Natural killer cell (primary cell): Measurements from ENCODE around the gene PHAF1. TPM values are rescaled to one million over a fixed set of nuclear protein-coding genes. Genes with fewer than 3 reads are reported as not detected.

Source experiments
- ATAC-seq, 3 donors: fragments of 150-1000 bp in 2 of 3; fragments of 200-7000 bp in 1 of 3; cut with Tn5 transposase; 1 replicate in 1 of 3; 2 replicates in 2 of 3; pipeline ENCODE4 v1.10.0; 2021; ENCODE audit warnings: mild to moderate bottlenecking in 2 of 3, moderate library complexity in 2 of 3
- DNase-seq, 2 donors: peaks; one replicate each; pipeline versions ENCODE4 v3.0.0 to v3.0.0-alpha.2; 2013 to 2021; ENCODE audit warnings: mixed read lengths in 1 of 2
- H3K27ac ChIP-seq: one replicate; pipeline ENCODE4 v1.5.1; 2013; ENCODE audit warnings: mild to moderate bottlenecking, low read length
- H3K27me3 ChIP-seq: one replicate; pipeline ENCODE4 v1.6.1; 2013; ENCODE audit warnings: low read length; ENCODE audit not compliant: control insufficient read depth, insufficient read depth
- H3K36me3 ChIP-seq: one replicate; pipeline ENCODE4 v1.6.1; 2013; ENCODE audit warnings: low read length; ENCODE audit not compliant: control insufficient read depth, insufficient read depth
- H3K4me1 ChIP-seq: one replicate; pipeline ENCODE4 v1.6.1; 2013; ENCODE audit warnings: low read length; ENCODE audit not compliant: control insufficient read depth, insufficient read depth
- H3K4me3 ChIP-seq: one replicate; pipeline ENCODE4 v1.5.1; 2013; ENCODE audit warnings: low read length
- H3K9me3 ChIP-seq: one replicate; pipeline ENCODE4 v1.6.1; 2013; ENCODE audit warnings: low read length; ENCODE audit not compliant: control insufficient read depth, insufficient read depth
- H3K27ac Mint-ChIP-seq, 2 donors: one replicate each; pipeline ENCODE4 v1.8.0; 2022; ENCODE audit warnings: mild to moderate bottlenecking in 2 of 2, mixed read lengths in 2 of 2, moderate library complexity in 1 of 2
- H3K27me3 Mint-ChIP-seq, 2 donors: one replicate each; pipeline ENCODE4 v1.8.0; 2022; ENCODE audit warnings: low read depth in 2 of 2, mixed read lengths in 2 of 2
- H3K36me3 Mint-ChIP-seq: one replicate; pipeline ENCODE4 v1.8.0; 2022; ENCODE audit warnings: mixed read lengths
- H3K4me1 Mint-ChIP-seq, 2 donors: one replicate each; pipeline ENCODE4 v1.8.0; 2022; ENCODE audit warnings: mixed read lengths in 2 of 2
- H3K4me3 Mint-ChIP-seq: one replicate; pipeline ENCODE4 v1.8.0; 2022; ENCODE audit warnings: mild to moderate bottlenecking, moderate library complexity, mixed read lengths
- H3K9me3 Mint-ChIP-seq, 2 donors: one replicate each; pipeline ENCODE4 v1.8.0; 2022; ENCODE audit warnings: mixed read lengths in 2 of 2
- WGBS: methylation state at CpG from one replicate; pipeline ENCODE4 v1.1.7; 2013; ENCODE audit warnings: missing lambda C conversion rate; ENCODE audit not compliant: insufficient coverage; 5-methylcytosine and 5-hydroxymethylcytosine counted together
- intact Hi-C: fragments of 100-400 bp; cut with micrococcal nuclease; formaldehyde crosslinking; loops from one replicate; pipeline ENCODE4 v1.14.2; 2022
- total RNA-seq, 4 donors: library from RNA; stranded (reverse); fragments of 120-200 nt in 1 of 4; gene quantifications; one replicate each; pipeline versions ENCODE4 v1.2.3 to v1.2.4, GENCODE V29; 2013 to 2022
- TF ChIP-seq, protein P1 (sequence below): fragments of 200-600 bp; IDR thresholded peaks from one replicate; pipeline ENCODE4 v1.8.0; 2022; ENCODE audit warnings: antibody characterized with exemption

The PHAF1 gene
- total RNA-seq, 3 donors from 2014 or later (not counting 1 experiment from before 2014, with no cell fraction given) = 17.0 to 22.4 (median 22.0) TPM

- peak overlapping the region; percentile 82 for H3K4me3 ChIP-seq
- peaks cover 25% of the 10 kb centered on the region for H3K4me1 ChIP-seq
- Mint-ChIP-seq H3K4me3 (peak overlapping the region; percentile 92), H3K36me3 (peaks cover 14% of the 10 kb centered on the region), H3K27ac (peak overlapping the region; percentile 75 to 86), H3K4me1 (peaks cover 34 to 52% of the 10 kb centered on the region in 2 donors), H3K27me3 (no peaks in the 10 kb centered on the region), H3K9me3 (no peaks in the 10 kb centered on the region)
- H3K36me3 ChIP-seq = peaks cover 35% of the 10 kb centered on the region
- no peaks in the 10 kb centered on the region for H3K27me3 ChIP-seq
- no peak overlapping the region for H3K27ac ChIP-seq
- no peaks in the 10 kb centered on the region for H3K9me3 ChIP-seq
- intact Hi-C loops = loop anchor here (1.0 to 2.0 kb wide), 2 partner anchors 10 to 34 kb away; partner anchors contain the start of genes MATCAP1 and TMEM208
- ATAC-seq (no peak), DNase-seq (peak in 1 of 2 donors; percentile 40)
- TF ChIP-seq, protein P1, sequence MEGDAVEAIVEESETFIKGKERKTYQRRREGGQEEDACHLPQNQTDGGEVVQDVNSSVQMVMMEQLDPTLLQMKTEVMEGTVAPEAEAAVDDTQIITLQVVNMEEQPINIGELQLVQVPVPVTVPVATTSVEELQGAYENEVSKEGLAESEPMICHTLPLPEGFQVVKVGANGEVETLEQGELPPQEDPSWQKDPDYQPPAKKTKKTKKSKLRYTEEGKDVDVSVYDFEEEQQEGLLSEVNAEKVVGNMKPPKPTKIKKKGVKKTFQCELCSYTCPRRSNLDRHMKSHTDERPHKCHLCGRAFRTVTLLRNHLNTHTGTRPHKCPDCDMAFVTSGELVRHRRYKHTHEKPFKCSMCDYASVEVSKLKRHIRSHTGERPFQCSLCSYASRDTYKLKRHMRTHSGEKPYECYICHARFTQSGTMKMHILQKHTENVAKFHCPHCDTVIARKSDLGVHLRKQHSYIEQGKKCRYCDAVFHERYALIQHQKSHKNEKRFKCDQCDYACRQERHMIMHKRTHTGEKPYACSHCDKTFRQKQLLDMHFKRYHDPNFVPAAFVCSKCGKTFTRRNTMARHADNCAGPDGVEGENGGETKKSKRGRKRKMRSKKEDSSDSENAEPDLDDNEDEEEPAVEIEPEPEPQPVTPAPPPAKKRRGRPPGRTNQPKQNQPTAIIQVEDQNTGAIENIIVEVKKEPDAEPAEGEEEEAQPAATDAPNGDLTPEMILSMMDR = no peak
- 42% methylated on average over 17 of the region's 17 CpGs for WGBS
These were observed 83.1 kb downstream of the PHAF1 start for GRCh38 chr16:67192781-67193361.

DNA sequence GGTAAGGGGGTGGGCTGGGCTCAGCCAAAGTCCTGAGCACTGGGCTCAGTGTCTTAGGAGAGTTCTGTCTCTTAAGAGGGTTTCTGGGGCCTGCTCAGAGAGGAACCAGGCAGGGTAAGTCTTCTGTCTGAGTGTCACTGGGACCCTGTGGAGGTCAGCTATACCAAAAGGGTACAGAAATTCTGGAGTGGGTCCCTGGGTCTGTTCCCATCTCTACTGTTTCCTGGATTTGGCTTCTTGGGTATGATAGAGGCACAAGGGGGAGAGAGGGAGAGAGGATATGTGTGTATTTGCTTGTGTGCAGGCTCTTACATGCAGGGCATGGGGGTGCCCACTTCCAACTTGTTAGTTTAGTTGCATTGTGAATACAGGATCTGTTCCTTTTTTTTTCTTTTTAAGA is 83.8 kb downstream of the PHAF1 start:
- TF ChIP-seq, protein P1 = no peak
- intact Hi-C loops = loop anchor here (2.0 kb wide), 1 partner anchor 33 kb away; the partner anchor contains the start of gene TMEM208
- H3K27me3 Mint-ChIP-seq = no peaks in the 10 kb centered on the region
- peaks cover 14% of the 10 kb centered on the region for H3K36me3 Mint-ChIP-seq
- no peaks in the 10 kb centered on the region for H3K9me3 Mint-ChIP-seq
- H3K4me3 Mint-ChIP-seq = peak overlapping the region; percentile 66
- H3K36me3 ChIP-seq = peaks cover 42% of the 10 kb centered on the region
- peaks cover 25% of the 10 kb centered on the region for H3K4me1 ChIP-seq
- H3K9me3 ChIP-seq = no peaks in the 10 kb centered on the region
- no peak for DNase-seq
- H3K4me3 ChIP-seq = no peak overlapping the region
- no peaks in the 10 kb centered on the region for H3K27me3 ChIP-seq
- H3K27ac ChIP-seq = no peak overlapping the region
- H3K4me1 Mint-ChIP-seq = peaks cover 34 to 52% of the 10 kb centered on the region in 2 donors
- ATAC-seq = no peak
- H3K27ac Mint-ChIP-seq = peak overlapping the region; percentile 75 to 86

DNA sequence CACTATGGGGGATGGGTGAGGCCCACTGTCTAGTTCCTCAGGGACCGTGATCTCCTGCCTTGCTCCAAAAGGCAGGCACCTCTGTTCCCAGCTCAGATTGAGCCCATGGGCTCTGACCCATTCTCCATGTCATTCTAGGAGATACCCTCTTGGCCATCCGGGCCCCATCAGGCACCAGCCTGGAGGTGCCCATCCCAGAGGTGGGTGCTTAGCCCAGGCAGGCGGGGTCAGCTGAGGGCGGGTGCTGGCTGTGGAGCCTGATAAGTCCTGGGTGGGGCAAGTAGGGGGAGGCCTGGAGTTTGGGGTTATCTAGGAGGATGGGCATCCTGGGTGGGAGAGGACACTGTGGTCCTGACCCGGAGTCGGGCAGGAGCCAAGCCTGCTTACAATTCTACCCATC is 84.5 kb downstream of the PHAF1 start:
- H3K4me3 ChIP-seq = no peak overlapping the region
- WGBS = 96% methylated on average over 4 of the region's 6 CpGs
- DNase-seq (no peak), ATAC-seq (no peak)
- H3K9me3 ChIP-seq = no peaks in the 10 kb centered on the region
- peaks cover 42% of the 10 kb centered on the region for H3K36me3 ChIP-seq
- Mint-ChIP-seq H3K4me3 (peak overlapping the region; percentile 66), H3K9me3 (no peaks in the 10 kb centered on the region), H3K27ac (peak overlapping the region; percentile 75 to 86), H3K36me3 (peaks cover 14% of the 10 kb centered on the region), H3K27me3 (no peaks in the 10 kb centered on the region), H3K4me1 (peaks cover 34 to 52% of the 10 kb centered on the region in 2 donors)
- H3K4me1 ChIP-seq = peaks cover 25% of the 10 kb centered on the region
- H3K27ac ChIP-seq = no peak overlapping the region
- intact Hi-C loops = no loop called here
- H3K27me3 ChIP-seq = no peaks in the 10 kb centered on the region
- TF ChIP-seq, protein P1 = no peak

DNA sequence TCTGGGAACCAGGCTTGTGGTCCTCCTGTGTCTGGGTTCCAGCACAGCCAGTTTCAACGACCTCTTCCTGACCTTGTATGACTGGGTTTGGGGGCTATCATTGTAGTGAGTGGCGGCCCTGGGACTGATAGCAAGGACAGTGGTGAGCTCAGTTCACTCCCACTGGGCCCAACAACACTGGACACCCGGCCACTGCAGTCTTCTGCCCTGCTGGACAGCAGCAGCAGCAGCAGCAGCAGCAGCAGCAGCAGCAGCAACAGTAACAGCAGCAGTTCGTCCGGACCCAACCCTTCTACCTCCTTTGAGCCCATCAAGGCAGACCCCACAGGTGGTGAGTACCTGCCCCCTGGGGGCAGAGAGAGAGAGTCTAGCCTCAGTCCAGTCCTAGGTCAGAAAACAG is 85.9 kb downstream of the PHAF1 start:
- TF ChIP-seq, protein P1 = no peak
- H3K4me1 ChIP-seq = peaks cover 25% of the 10 kb centered on the region
- WGBS = 93% methylated on average over 5 of the region's 5 CpGs
- Mint-ChIP-seq H3K4me1 (peaks cover 34 to 52% of the 10 kb centered on the region in 2 donors), H3K27ac (peak overlapping the region; percentile 8 to 15), H3K9me3 (no peaks in the 10 kb centered on the region), H3K27me3 (no peaks in the 10 kb centered on the region), H3K4me3 (no peak overlapping the region), H3K36me3 (peaks cover 14% of the 10 kb centered on the region)
- DNase-seq (no peak), ATAC-seq (no peak)
- no peaks in the 10 kb centered on the region for H3K27me3 ChIP-seq
- intact Hi-C loops = no loop called here
- no peak overlapping the region for H3K27ac ChIP-seq
- peaks cover 45% of the 10 kb centered on the region for H3K36me3 ChIP-seq
- H3K9me3 ChIP-seq = no peaks in the 10 kb centered on the region
- H3K4me3 ChIP-seq = no peak overlapping the region
